Measurements from ENCODE around the gene GPR39.

GRCh38 chr2:132442278-132442677 lies 25.7 kb downstream of the GPR39 start:
- TF ChIP-seq POLR2A (IDR thresholded peaks at IDR 0.05; ENCODE audit: low read length) (no peak), RAD21 (conservative IDR thresholded peaks at IDR 0.05 in 1 of 2, IDR thresholded peaks at IDR 0.05 in 1 of 2) (no peak), MYC (IDR thresholded peaks at IDR 0.05; ENCODE audit: borderline replicate concordance, low read length) (no peak)
- TF ChIP-seq, protein P1, sequence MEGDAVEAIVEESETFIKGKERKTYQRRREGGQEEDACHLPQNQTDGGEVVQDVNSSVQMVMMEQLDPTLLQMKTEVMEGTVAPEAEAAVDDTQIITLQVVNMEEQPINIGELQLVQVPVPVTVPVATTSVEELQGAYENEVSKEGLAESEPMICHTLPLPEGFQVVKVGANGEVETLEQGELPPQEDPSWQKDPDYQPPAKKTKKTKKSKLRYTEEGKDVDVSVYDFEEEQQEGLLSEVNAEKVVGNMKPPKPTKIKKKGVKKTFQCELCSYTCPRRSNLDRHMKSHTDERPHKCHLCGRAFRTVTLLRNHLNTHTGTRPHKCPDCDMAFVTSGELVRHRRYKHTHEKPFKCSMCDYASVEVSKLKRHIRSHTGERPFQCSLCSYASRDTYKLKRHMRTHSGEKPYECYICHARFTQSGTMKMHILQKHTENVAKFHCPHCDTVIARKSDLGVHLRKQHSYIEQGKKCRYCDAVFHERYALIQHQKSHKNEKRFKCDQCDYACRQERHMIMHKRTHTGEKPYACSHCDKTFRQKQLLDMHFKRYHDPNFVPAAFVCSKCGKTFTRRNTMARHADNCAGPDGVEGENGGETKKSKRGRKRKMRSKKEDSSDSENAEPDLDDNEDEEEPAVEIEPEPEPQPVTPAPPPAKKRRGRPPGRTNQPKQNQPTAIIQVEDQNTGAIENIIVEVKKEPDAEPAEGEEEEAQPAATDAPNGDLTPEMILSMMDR (IDR thresholded peaks at IDR 0.05): no peak

Measured in A549 (cell line).